PC-3 (cell line): ENCODE results near the gene ETV7.

ENCODE experiments used
- EZH2phosphoT487 ChIP-seq: fragments of 300-600 bp; sonication (generic); IDR thresholded peaks from 2 replicates; pipeline ENCODE4 v1.6.1; 2018; ENCODE audit warnings: mild to moderate bottlenecking, antibody characterized with exemption, low read length, borderline replicate concordance
- TF ChIP-seq, protein P1 (sequence below): fragments of 300-600 bp; sonication (generic); conservative IDR thresholded peaks from 2 replicates; pipeline ENCODE4 v1.5.1; 2017; ENCODE audit warnings: antibody characterized with exemption, low read depth, mild to moderate bottlenecking, low read length

DNA sequence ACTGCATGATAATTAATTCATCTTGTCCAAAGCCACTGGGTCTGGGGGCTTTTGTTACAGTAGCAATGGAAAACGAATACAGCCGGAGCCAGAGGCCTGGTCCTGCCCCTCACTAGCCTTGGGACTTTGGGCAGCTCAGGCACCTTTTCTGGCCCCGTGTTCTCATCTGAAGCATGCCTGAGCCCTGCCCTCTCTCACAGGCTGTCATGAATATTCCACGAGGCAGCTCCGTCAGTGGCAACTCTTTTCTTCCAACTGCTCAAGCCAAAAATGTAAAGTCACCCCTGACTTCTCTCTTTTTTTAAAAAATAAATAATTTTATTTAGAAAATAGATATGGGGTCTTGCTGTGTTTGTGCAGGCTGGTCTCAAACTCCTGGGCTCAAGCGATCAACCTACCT lies 56.1 kb downstream of the ETV7 start:
- TF ChIP-seq, protein P1, sequence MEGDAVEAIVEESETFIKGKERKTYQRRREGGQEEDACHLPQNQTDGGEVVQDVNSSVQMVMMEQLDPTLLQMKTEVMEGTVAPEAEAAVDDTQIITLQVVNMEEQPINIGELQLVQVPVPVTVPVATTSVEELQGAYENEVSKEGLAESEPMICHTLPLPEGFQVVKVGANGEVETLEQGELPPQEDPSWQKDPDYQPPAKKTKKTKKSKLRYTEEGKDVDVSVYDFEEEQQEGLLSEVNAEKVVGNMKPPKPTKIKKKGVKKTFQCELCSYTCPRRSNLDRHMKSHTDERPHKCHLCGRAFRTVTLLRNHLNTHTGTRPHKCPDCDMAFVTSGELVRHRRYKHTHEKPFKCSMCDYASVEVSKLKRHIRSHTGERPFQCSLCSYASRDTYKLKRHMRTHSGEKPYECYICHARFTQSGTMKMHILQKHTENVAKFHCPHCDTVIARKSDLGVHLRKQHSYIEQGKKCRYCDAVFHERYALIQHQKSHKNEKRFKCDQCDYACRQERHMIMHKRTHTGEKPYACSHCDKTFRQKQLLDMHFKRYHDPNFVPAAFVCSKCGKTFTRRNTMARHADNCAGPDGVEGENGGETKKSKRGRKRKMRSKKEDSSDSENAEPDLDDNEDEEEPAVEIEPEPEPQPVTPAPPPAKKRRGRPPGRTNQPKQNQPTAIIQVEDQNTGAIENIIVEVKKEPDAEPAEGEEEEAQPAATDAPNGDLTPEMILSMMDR = no peak
- no peak for TF ChIP-seq EZH2phosphoT487
